Neutrophil (primary cell): ENCODE data around the gene KDM1B.

Experiments used
- H3K27ac ChIP-seq: fragments of 200-600 bp; sonication (generic); 2 replicates; pipeline ENCODE4 v1.5.1; 2016; ENCODE audit warnings: mild to moderate bottlenecking, moderate library complexity
- H3K27me3 ChIP-seq: fragments of 200-600 bp; sonication (generic); 2 replicates; pipeline ENCODE4 v1.6.0; 2016; ENCODE audit warnings: mild to moderate bottlenecking
- H3K36me3 ChIP-seq: fragments of 200-600 bp; sonication (generic); 2 replicates; pipeline ENCODE4 v1.5.1; 2017
- H3K4me1 ChIP-seq, 2 experiments: fragments of 200-600 bp in 1 of 2; sonication (generic) in 1 of 2; 1 replicate in 1 of 2; 2 replicates in 1 of 2; pipeline versions ENCODE4 v1.5.1 to v1.6.1; 2013 to 2016; ENCODE audit warnings: low read depth in 1 of 2, low read length in 1 of 2, mild to moderate bottlenecking in 1 of 2, moderate library complexity in 1 of 2; ENCODE audit not compliant: control insufficient read depth in 1 of 2, insufficient read depth in 1 of 2
- H3K4me3 ChIP-seq, 2 experiments: fragments of 200-600 bp in 1 of 2; sonication (generic) in 1 of 2; 1 replicate in 1 of 2; 2 replicates in 1 of 2; pipeline ENCODE4 v1.5.1; 2013 to 2016; ENCODE audit warnings: low read depth in 1 of 2, low read length in 1 of 2, mild to moderate bottlenecking in 1 of 2, moderate library complexity in 1 of 2
- H3K9me3 ChIP-seq: fragments of 200-600 bp; sonication (generic); 2 replicates; pipeline ENCODE4 v1.5.1; 2016
- TF ChIP-seq, protein P1 (sequence below): fragments of 200-600 bp; sonication (generic); IDR thresholded peaks from 2 replicates; pipeline ENCODE4 v1.5.1; 2016; ENCODE audit warnings: antibody characterized with exemption

KDM1B gene

GRCh38 chr6:18183766-18184165 lies 28.5 kb downstream of the KDM1B start:
- H3K36me3 ChIP-seq, result peaks cover 53% of the 10 kb centered on the region
- H3K27ac ChIP-seq, result peak overlapping the region; percentile 38
- no peaks in the 10 kb centered on the region for H3K9me3 ChIP-seq
- H3K4me3 ChIP-seq, result no peak overlapping the region
- TF ChIP-seq, protein P1, sequence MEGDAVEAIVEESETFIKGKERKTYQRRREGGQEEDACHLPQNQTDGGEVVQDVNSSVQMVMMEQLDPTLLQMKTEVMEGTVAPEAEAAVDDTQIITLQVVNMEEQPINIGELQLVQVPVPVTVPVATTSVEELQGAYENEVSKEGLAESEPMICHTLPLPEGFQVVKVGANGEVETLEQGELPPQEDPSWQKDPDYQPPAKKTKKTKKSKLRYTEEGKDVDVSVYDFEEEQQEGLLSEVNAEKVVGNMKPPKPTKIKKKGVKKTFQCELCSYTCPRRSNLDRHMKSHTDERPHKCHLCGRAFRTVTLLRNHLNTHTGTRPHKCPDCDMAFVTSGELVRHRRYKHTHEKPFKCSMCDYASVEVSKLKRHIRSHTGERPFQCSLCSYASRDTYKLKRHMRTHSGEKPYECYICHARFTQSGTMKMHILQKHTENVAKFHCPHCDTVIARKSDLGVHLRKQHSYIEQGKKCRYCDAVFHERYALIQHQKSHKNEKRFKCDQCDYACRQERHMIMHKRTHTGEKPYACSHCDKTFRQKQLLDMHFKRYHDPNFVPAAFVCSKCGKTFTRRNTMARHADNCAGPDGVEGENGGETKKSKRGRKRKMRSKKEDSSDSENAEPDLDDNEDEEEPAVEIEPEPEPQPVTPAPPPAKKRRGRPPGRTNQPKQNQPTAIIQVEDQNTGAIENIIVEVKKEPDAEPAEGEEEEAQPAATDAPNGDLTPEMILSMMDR, result no peak
- H3K4me1 ChIP-seq, result peaks cover 26 to 29% of the 10 kb centered on the region in 2 experiments
- no peaks in the 10 kb centered on the region for H3K27me3 ChIP-seq

DNA sequence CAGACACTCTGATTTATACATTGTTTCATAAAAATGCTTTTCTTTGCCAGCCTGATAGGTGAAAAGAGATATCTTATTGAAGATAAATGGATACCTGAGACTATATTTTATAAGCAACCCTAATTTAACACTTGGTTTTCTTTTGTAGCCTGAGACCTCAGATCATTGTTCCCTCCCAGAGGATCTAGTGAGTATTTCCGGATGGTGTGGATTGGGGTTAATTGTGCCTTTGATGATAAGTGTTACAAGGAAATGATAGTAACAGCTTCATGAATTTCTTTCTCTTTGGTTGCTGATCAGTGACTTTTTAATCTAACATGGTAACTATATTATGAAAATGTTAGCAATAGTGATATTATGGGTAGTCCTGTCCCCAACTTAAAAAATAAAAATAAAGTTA lies 30.4 kb downstream of the KDM1B start:
- no peak overlapping the region for H3K4me3 ChIP-seq
- peaks cover 65% of the 10 kb centered on the region for H3K36me3 ChIP-seq
- no peaks in the 10 kb centered on the region for H3K9me3 ChIP-seq
- no peaks in the 10 kb centered on the region for H3K27me3 ChIP-seq
- TF ChIP-seq, protein P1, result no peak
- peaks cover 10 to 12% of the 10 kb centered on the region in 2 experiments for H3K4me1 ChIP-seq
- peak overlapping the region; percentile 79 for H3K27ac ChIP-seq

GRCh38 chr6:18186033-18186432 lies 30.8 kb downstream of the KDM1B start:
- no peaks in the 10 kb centered on the region for H3K27me3 ChIP-seq
- H3K36me3 ChIP-seq, result peaks cover 63% of the 10 kb centered on the region
- H3K9me3 ChIP-seq, result no peaks in the 10 kb centered on the region
- TF ChIP-seq, protein P1, result no peak
- peaks cover 10 to 12% of the 10 kb centered on the region in 2 experiments for H3K4me1 ChIP-seq
- H3K4me3 ChIP-seq, result no peak overlapping the region
- peak overlapping the region; percentile 79 for H3K27ac ChIP-seq

GRCh38 chr6:18186540-18187250 lies 31.5 kb downstream of the KDM1B start:
- peak overlapping the region; percentile 79 for H3K27ac ChIP-seq
- no peak overlapping the region for H3K4me3 ChIP-seq
- peaks cover 69% of the 10 kb centered on the region for H3K36me3 ChIP-seq
- H3K27me3 ChIP-seq, result no peaks in the 10 kb centered on the region
- TF ChIP-seq, protein P1, result no peak
- H3K9me3 ChIP-seq, result no peaks in the 10 kb centered on the region
- peaks cover 10 to 12% of the 10 kb centered on the region in 2 experiments for H3K4me1 ChIP-seq

DNA sequence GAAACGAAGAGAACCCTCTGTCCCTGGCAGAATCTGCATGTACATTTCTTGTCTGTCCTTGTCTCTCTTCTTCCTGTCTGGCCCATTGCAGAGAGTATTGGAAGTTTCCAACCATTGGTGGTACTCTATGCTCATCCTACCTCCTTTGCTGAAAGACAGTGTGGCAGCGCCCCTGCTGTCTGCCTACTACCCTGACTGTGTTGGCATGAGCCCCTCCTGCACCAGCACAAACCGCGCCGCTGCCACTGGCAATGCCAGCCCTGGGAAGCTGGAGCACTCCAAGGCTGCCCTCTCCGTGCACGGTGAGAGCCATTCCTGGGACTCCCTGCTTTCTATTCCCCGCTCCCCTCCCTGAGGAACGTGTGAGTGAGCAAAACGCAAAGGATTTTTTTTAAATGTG lies 32.5 kb downstream of the KDM1B start:
- no peak overlapping the region for H3K27ac ChIP-seq
- TF ChIP-seq, protein P1, result no peak
- no peaks in the 10 kb centered on the region for H3K27me3 ChIP-seq
- H3K36me3 ChIP-seq, result peaks cover 75% of the 10 kb centered on the region
- peaks cover 10 to 12% of the 10 kb centered on the region in 2 experiments for H3K4me1 ChIP-seq
- H3K9me3 ChIP-seq, result no peaks in the 10 kb centered on the region
- H3K4me3 ChIP-seq, result no peak overlapping the region
